ENCODE results near the gene YIPF5. TPM values are rescaled to one million over a fixed set of nuclear protein-coding genes. Genes with fewer than 3 reads are reported as not detected.

The YIPF5 gene
- total RNA-seq, 2 donors from 2014 or later = 46.8 to 54.0 TPM

- peak; percentile 41 for TF ChIP-seq CTCF (conservative IDR thresholded peaks at IDR 0.05)
- Mint-ChIP-seq H3K4me1 (peaks cover 11% of the 10 kb centered on the region), H3K27me3 (ENCODE audit: insufficient read depth) (peaks cover 42% of the 10 kb centered on the region), H3K4me3 (peak overlapping the region; percentile 49), H3K9me3 (no peaks in the 10 kb centered on the region), H3K27ac (no peak overlapping the region), H3K36me3 (ENCODE audit: low read depth) (no peaks in the 10 kb centered on the region)
- Histone ChIP-seq H3K27me3 (ENCODE audit: control insufficient read depth, insufficient read depth, low read length, poor library complexity, severe bottlenecking) (peaks cover 29% of the 10 kb centered on the region), H3K4me1 (ENCODE audit: control insufficient read depth, insufficient read depth, low read length) (no peaks in the 10 kb centered on the region), H3K9me3 (ENCODE audit: control insufficient read depth, low read length) (no peaks in the 10 kb centered on the region), H3K4me3 (ENCODE audit: low read length) (peak overlapping the region; percentile 74), H3K9ac (ENCODE audit: extremely low read depth, low read length, poor library complexity, severe bottlenecking) (peak overlapping the region; percentile 7), H3K27ac (ENCODE audit: low read depth, low read length) (no peak overlapping the region), H3K36me3 (ENCODE audit: control insufficient read depth, insufficient read depth, low read length) (no peaks in the 10 kb centered on the region)
- WGBS, 2 experiments (ENCODE audit: insufficient coverage in 1 of 2, insufficient read length in 1 of 2) = 3 to 13% methylated on average over 3 to 31 of the region's 31 CpGs
- peak; percentile 86 for DNase-seq
Measured at GRCh38 chr5:144205141-144205551, 34.7 kb upstream of the YIPF5 start.

GRCh38 chr5:144203750-144204596 is 33.5 kb upstream of the YIPF5 start:
- H3K4me3 ChIP-seq (ENCODE audit: low read length) = no peak overlapping the region
- peaks cover 29% of the 10 kb centered on the region for H3K27me3 ChIP-seq (ENCODE audit: control insufficient read depth, insufficient read depth, low read length, poor library complexity, severe bottlenecking)
- no peak overlapping the region for H3K27ac ChIP-seq (ENCODE audit: low read depth, low read length)
- H3K36me3 ChIP-seq (ENCODE audit: control insufficient read depth, insufficient read depth, low read length) = no peaks in the 10 kb centered on the region
- H3K4me3 Mint-ChIP-seq = peak overlapping the region; percentile 49
- DNase-seq = peak; percentile 78
- no peaks in the 10 kb centered on the region for H3K36me3 Mint-ChIP-seq (ENCODE audit: low read depth)
- H3K9me3 ChIP-seq (ENCODE audit: control insufficient read depth, low read length) = no peaks in the 10 kb centered on the region
- peaks cover 42% of the 10 kb centered on the region for H3K27me3 Mint-ChIP-seq (ENCODE audit: insufficient read depth)
- no peaks in the 10 kb centered on the region for H3K9me3 Mint-ChIP-seq
- peaks cover 14% of the 10 kb centered on the region for H3K4me1 Mint-ChIP-seq
- WGBS, 2 experiments (ENCODE audit: insufficient coverage in 1 of 2, insufficient read length in 1 of 2) = 45 to 58% methylated on average over 6 to 8 of the region's 10 CpGs
- TF ChIP-seq CTCF (conservative IDR thresholded peaks at IDR 0.05) = peak; percentile 97
- H3K27ac Mint-ChIP-seq = no peak overlapping the region
- H3K4me1 ChIP-seq (ENCODE audit: control insufficient read depth, insufficient read depth, low read length) = no peaks in the 10 kb centered on the region
- no peak overlapping the region for H3K9ac ChIP-seq (ENCODE audit: extremely low read depth, low read length, poor library complexity, severe bottlenecking)

GRCh38 chr5:144202726-144203125 is 32.3 kb upstream of the YIPF5 start:
- Histone ChIP-seq H3K4me3 (ENCODE audit: low read length) (no peak overlapping the region), H3K27ac (ENCODE audit: low read depth, low read length) (no peak overlapping the region), H3K4me1 (ENCODE audit: control insufficient read depth, insufficient read depth, low read length) (no peaks in the 10 kb centered on the region), H3K9ac (ENCODE audit: extremely low read depth, low read length, poor library complexity, severe bottlenecking) (no peak overlapping the region), H3K9me3 (ENCODE audit: control insufficient read depth, low read length) (no peaks in the 10 kb centered on the region), H3K36me3 (ENCODE audit: control insufficient read depth, insufficient read depth, low read length) (no peaks in the 10 kb centered on the region), H3K27me3 (ENCODE audit: control insufficient read depth, insufficient read depth, low read length, poor library complexity, severe bottlenecking) (peaks cover 29% of the 10 kb centered on the region)
- TF ChIP-seq CTCF (conservative IDR thresholded peaks at IDR 0.05) = no peak
- 89 to 100% methylated on average over 1 of the region's 1 CpG for WGBS, 2 experiments (ENCODE audit: insufficient coverage in 1 of 2, insufficient read length in 1 of 2)
- no peaks in the 10 kb centered on the region for H3K36me3 Mint-ChIP-seq (ENCODE audit: low read depth)
- peaks cover 17% of the 10 kb centered on the region for H3K4me1 Mint-ChIP-seq
- DNase-seq = no peak
- H3K9me3 Mint-ChIP-seq = no peaks in the 10 kb centered on the region
- no peak overlapping the region for H3K27ac Mint-ChIP-seq
- H3K4me3 Mint-ChIP-seq = no peak overlapping the region
- peaks cover 39% of the 10 kb centered on the region for H3K27me3 Mint-ChIP-seq (ENCODE audit: insufficient read depth)

Data from endodermal cell (in vitro differentiated cells).